Ureter (tissue), 1 donor: ENCODE measurements around the gene CHST7. TPM values are rescaled to one million over a fixed set of nuclear protein-coding genes. Genes with fewer than 3 reads are reported as not detected.

Experiments
- DNase-seq: peaks from one replicate; pipeline ENCODE4 v3.0.0-alpha.2; 2020; ENCODE audit warnings: low spot score
- total RNA-seq: library from RNA; stranded (reverse); gene quantifications from one replicate; pipeline ENCODE4 v1.2.4, GENCODE V29; 2023
- donor health status: DM: yes; HTN: yes; CAD: no.

Gene CHST7
- total RNA-seq, 1 donor from 2014 or later: 7.8 TPM

GRCh38 chrX:46647251-46647650, 73.7 kb downstream of the CHST7 start:
- no peak for DNase-seq

Other genes starting within 250 kb of the CHST7 start
- 8.5 TPM for gene ZNF674, start 28.3 kb upstream of the CHST7 start, total RNA-seq
- 8.9 TPM for gene SLC9A7, start 185.4 kb downstream of the CHST7 start, total RNA-seq